Measurements from ENCODE around the gene EN1. TPM values are rescaled to one million over a fixed set of nuclear protein-coding genes. Genes with fewer than 3 reads are reported as not detected.

The EN1 gene
- total RNA-seq, 1 donor from 2014 or later: not detected

DNA sequence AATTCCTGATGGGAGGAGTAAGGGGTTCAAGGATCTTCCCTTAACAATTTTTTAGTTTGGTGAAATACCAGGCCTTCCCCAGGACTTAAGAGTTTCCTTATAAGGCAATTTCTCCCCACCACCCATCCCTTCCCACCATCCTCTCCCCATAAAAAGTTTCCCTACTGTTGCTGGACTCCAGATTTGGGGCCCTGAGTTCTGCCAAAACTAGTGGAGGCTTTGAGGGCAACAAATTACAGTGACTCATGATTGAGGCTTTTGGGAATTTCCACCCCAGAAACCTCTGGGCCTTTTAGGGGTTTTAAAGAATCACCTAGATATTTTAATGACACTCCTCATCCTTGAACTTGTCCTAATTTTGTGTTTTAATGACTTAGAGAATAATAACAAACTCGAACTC, 14.3 kb upstream of the EN1 start:
- intact Hi-C loops (cut with micrococcal nuclease): no loop called here
- Mint-ChIP-seq H3K36me3 (ENCODE audit: low read depth) (peaks cover 3% of the 10 kb centered on the region), H3K4me1 (ENCODE audit: low read depth) (peaks cover 4% of the 10 kb centered on the region), H3K4me3 (ENCODE audit: low read depth) (no peak overlapping the region), H3K27ac (no peak overlapping the region), H3K9me3 (no peaks in the 10 kb centered on the region), H3K27me3 (ENCODE audit: low read depth) (peaks cover 55% of the 10 kb centered on the region)
- DNase-seq (ENCODE audit: low spot score): no peak

DNA sequence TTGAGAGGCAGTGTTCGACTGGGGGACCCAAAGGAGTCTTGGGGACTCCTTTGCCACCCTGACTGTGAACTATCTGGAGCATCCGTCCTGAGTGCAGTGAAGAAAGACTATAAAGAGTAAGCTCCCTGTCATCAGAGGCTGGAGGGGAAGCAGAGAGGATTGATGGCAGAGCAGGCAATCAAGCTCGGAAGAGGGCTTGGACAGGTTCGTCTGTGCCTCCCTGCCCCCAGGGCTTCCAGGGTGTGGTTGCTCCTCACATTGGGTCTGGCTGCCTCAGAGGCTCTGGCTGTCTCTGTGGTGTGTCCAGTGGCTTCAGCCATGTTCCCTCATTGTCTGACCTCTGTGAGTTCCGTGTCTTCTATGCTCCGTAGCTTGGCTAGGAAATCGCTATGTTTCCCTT, 13.8 kb upstream of the EN1 start:
- intact Hi-C loops (cut with micrococcal nuclease): no loop called here

DNA sequence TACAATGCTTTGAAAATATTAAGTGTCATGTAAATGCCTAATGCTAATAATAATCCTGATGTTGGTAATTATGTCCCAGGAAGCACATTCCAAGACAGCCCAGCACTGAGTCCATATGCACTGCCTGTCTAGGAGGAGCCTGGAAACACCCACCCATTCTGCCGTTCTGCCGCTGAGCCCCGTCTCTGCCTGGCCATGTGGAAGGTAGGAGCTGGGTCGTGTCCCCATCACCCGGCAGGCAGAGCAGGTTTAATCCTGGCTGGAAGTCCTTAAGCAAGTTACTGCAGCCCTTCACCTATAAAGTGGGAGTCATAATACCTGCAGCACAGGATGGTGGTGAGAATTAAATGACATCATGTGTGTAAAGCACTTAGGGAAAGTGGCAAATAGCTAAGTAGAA, 13.1 kb upstream of the EN1 start:
- Mint-ChIP-seq H3K27me3 (ENCODE audit: low read depth) (peaks cover 65% of the 10 kb centered on the region), H3K9me3 (no peaks in the 10 kb centered on the region), H3K36me3 (ENCODE audit: low read depth) (peaks cover 3% of the 10 kb centered on the region), H3K27ac (no peak overlapping the region), H3K4me1 (ENCODE audit: low read depth) (peaks cover 4% of the 10 kb centered on the region), H3K4me3 (ENCODE audit: low read depth) (no peak overlapping the region)
- no peak for DNase-seq (ENCODE audit: low spot score)
- intact Hi-C loops (cut with micrococcal nuclease): no loop called here

More for the DNA sequence above, 13.8 kb upstream of the EN1 start:
- Mint-ChIP-seq H3K27ac (no peak overlapping the region), H3K36me3 (ENCODE audit: low read depth) (peaks cover 3% of the 10 kb centered on the region), H3K27me3 (ENCODE audit: low read depth) (peaks cover 59% of the 10 kb centered on the region), H3K4me3 (ENCODE audit: low read depth) (no peak overlapping the region), H3K4me1 (ENCODE audit: low read depth) (peaks cover 4% of the 10 kb centered on the region), H3K9me3 (no peaks in the 10 kb centered on the region)
- no peak for DNase-seq (ENCODE audit: low spot score)

DNA sequence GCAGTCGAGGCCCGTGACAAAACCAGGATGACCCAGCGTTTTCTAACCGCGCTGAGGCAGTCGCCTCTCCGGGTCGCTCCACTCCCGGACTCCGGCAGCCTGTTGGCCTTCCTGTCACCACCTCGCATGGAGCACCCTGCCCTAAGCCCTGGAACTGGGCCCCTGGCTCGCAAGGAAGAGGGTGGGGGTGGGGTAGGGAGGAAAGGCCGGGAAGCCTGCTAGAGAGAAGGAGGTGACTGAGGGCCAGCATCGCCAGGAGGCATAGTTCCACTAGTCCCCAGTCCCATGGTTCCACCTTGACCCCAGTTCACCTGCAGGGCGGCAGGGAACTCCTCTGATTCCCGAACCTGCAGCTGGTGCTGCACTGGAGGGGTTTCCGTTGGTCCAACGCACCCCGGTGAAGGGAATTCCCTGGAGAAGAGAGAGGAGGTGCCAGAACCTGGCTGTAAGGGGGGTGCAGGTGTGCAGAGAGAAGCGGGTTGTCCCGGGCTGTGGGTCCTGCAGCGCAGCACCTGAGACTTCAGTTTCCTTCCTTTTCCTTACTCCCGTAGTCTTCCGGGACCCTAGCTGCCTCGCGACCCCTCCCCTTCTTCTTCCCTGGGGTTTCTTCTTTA, 11.8 kb upstream of the EN1 start:
- H3K4me1 Mint-ChIP-seq (ENCODE audit: low read depth): peaks cover 4% of the 10 kb centered on the region

DNA sequence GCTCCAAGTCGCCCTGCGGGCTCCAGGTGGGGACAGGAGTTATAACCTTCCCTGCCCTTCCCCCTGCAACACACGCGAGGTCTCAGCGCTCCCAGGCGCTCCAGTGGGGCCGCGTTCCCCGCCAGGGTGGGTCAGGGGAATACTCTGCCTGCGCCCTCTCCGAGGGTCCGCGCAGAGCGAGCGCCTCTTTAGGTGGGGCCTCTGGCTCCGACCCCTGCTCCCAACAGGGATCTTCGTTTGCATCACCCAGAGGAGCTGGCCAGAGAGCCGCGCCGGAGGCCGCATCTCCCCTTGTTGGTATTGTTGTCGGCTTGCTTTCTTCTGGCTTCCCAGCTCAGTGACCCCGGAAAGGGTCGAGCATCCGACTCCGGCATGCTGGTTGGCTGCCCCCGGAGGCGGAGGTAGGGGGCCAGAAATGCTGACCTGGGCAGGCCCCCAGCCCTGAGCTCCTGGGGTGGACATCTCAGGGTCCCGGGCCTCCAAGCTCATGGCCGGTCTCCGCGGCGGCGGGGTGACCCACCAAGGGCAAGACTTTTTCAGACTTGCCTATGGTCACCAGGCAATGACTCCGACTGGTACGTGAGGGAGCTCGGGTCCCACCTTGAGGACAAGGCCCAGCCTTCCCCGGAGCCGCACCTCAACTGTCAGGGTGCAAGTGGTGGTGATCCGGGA, 11.2 kb upstream of the EN1 start:
- Mint-ChIP-seq H3K27ac (no peak overlapping the region), H3K9me3 (no peaks in the 10 kb centered on the region), H3K36me3 (ENCODE audit: low read depth) (peaks cover 3% of the 10 kb centered on the region), H3K27me3 (ENCODE audit: low read depth) (peaks cover 73% of the 10 kb centered on the region), H3K4me1 (ENCODE audit: low read depth) (peaks cover 4% of the 10 kb centered on the region), H3K4me3 (ENCODE audit: low read depth) (no peak overlapping the region)
- no peak for DNase-seq (ENCODE audit: low spot score)
- intact Hi-C loops (cut with micrococcal nuclease): loop anchor here (5.0 kb wide), 1 partner anchor 826 kb away; no protein-coding TSS in a partner anchor

More for the DNA sequence above, 11.8 kb upstream of the EN1 start:
- intact Hi-C loops (cut with micrococcal nuclease): loop anchor here (5.0 kb wide), 1 partner anchor 827 kb away; no protein-coding TSS in a partner anchor
- no peak for DNase-seq (ENCODE audit: low spot score)
- H3K27ac Mint-ChIP-seq: no peak overlapping the region
- no peaks in the 10 kb centered on the region for H3K9me3 Mint-ChIP-seq
- H3K36me3 Mint-ChIP-seq (ENCODE audit: low read depth): peaks cover 3% of the 10 kb centered on the region
- peaks cover 68% of the 10 kb centered on the region for H3K27me3 Mint-ChIP-seq (ENCODE audit: low read depth)
- H3K4me3 Mint-ChIP-seq (ENCODE audit: low read depth): no peak overlapping the region

DNA sequence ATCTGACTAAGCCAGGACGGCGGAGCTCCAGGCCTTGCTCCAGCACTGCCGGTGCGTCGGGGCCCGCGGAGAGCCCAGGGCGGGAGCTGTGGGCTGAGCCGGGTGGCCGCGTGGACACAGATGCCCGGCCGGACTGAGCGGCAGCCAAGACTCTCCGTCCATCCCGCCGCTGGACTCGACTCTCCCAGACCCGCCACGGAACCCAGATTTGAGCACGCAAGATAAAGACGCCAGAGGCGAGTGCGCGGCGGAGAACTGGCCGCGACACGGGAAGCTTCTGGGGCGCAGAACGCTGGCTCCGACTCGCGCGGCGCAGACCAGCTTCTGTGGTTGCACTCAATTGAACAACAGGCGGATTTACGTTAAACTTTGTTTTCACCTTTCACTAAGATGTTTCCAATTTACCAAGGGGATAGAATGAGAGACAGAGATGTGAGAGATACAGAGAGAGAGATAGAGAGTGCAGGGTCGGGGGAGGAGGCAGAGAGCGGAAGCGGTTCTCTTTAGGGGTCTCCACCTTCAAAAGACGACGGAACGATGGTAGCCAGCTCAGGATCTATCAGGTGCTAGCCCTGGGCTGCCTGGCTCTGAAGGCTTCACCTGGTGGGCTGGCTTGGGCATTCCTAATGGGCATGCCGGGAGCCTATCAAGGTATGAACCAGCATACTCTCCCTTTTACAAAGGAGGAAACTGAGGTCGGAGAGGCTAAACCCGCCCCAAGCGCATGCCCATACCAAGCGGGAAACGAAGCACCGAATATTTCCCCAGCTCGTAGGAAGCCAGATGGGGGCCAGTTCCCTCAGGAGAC, 10.4 kb upstream of the EN1 start:
- Mint-ChIP-seq H3K27ac (no peak overlapping the region), H3K4me3 (ENCODE audit: low read depth) (no peak overlapping the region), H3K9me3 (no peaks in the 10 kb centered on the region)

DNA sequence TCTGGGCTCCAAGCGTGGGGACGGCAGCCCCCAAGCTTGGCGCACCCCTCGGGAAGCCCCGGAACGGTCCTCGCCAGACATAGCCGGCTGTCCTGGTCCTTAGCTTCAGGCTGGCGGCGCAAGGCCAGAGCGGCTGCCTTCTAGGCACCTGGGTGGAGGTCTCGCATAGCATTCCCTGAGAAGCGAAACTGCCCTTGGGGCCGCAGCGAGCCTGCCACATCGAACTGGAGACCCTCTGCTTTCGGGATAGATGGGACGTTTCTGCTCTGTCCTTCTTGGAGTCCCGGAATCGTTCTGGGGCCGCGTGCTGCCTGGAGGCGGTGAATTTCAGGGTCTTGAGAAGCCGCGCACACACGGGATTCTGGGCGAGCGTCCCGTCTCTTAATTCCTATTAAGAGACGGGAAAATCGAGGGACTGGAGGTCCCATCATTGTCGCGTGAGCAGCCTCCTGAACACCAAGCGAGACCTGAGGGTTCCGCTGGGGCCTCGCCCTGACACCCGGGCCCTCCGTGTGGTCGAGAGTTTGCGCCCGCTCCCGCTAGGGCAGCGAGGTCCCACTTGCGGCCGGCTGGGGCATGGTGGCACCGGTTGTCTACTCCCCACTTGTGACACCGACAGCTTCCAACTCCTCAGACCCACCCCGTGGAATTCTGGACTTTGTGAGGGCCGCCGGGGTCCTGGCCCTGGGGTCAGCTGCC, 9.7 kb upstream of the EN1 start:
- Mint-ChIP-seq H3K27ac (no peak overlapping the region), H3K4me1 (ENCODE audit: low read depth) (peaks cover 4% of the 10 kb centered on the region), H3K4me3 (ENCODE audit: low read depth) (no peak overlapping the region), H3K36me3 (ENCODE audit: low read depth) (peaks cover 3% of the 10 kb centered on the region), H3K27me3 (ENCODE audit: low read depth) (peaks cover 81% of the 10 kb centered on the region), H3K9me3 (no peaks in the 10 kb centered on the region)
- intact Hi-C loops (cut with micrococcal nuclease): loop anchor here (5.0 kb wide), 1 partner anchor 825 kb away; no protein-coding TSS in a partner anchor
- no peak for DNase-seq (ENCODE audit: low spot score)

More for the DNA sequence above, 10.4 kb upstream of the EN1 start:
- intact Hi-C loops (cut with micrococcal nuclease): loop anchor here (5.0 kb wide), 1 partner anchor 826 kb away; no protein-coding TSS in a partner anchor
- Mint-ChIP-seq H3K4me1 (ENCODE audit: low read depth) (peaks cover 4% of the 10 kb centered on the region), H3K36me3 (ENCODE audit: low read depth) (peaks cover 3% of the 10 kb centered on the region), H3K27me3 (ENCODE audit: low read depth) (peaks cover 78% of the 10 kb centered on the region)
- DNase-seq (ENCODE audit: low spot score): no peak

DNA sequence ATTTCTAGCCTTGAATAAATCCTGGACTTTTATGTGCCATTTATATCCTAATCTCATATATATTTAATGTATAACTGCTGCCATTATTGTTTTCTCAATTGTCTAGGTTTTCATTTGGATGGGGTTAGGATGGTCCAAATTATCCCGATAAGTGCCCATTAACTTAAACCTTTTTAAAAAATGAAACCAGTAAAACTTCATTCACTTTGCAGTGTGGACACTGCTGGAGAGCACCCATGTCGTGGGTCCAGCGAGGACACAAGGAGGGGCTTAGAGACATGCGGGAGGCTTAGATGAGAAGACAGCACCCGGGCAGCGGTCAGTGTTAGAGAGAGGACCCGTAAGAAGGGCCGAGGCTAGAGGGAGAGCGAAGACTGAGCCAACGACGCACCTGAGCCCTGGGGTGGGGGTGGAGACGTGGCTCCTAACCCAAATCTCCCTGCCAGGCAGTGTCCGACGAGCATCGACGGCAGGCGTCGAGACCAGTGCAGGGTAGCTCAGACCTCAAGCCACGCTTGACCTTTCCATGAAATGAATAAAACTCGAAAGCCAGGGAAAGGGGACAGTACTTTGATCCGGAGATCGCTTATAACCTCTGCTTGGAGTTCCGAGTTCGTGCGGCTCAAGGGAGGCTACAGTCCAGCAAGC, 9.0 kb upstream of the EN1 start:
- H3K27me3 Mint-ChIP-seq (ENCODE audit: low read depth): peaks cover 81% of the 10 kb centered on the region
- intact Hi-C loops (cut with micrococcal nuclease): loop anchor here (5.0 kb wide), 1 partner anchor 824 kb away; no protein-coding TSS in a partner anchor
- H3K36me3 Mint-ChIP-seq (ENCODE audit: low read depth): peaks cover 3% of the 10 kb centered on the region
- H3K4me3 Mint-ChIP-seq (ENCODE audit: low read depth): no peak overlapping the region
- H3K27ac Mint-ChIP-seq: no peak overlapping the region
- peaks cover 2% of the 10 kb centered on the region for H3K4me1 Mint-ChIP-seq (ENCODE audit: low read depth)
- DNase-seq (ENCODE audit: low spot score): no peak
- no peaks in the 10 kb centered on the region for H3K9me3 Mint-ChIP-seq

DNA sequence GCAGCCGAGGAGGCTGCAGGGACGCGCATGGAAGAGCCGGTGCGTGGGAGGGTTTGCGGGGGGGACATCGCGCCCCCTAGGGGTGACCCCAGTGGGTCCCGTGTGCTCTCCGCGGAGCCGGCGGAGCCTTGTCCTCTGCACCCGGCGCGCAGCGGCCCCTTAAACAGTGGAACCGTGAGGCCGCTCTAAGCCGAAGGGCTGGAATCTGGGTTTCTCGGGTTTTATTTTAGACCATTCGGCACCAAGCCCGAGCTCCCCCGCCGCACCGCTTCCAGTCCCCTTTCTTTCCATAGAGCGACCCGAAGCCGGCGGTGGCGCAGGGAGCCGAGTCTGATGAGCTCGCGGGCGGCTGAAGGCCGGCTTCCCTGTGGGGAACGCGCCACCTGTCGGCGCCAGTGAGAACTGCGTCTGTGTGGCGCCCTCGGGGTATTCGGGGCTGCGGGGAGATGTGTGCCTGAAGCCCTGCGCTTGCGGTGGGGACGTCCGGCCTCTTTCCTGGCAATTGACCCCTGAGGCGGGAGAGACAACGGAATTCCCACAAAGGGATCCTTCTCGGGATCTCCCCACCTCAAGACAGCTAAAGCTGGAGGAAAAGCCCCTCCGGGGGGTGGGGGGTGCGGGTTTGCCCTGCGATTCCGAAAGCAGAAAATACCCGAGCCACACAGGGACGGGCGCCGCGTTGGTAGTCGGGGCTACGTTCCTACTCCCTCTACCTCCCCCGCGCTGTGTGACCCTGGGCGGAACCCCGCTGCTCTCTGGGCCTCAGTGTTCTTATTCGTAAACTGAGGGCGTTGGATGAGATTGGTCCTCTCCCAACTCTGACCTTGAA, 8.2 kb upstream of the EN1 start:
- peak; percentile 76 for DNase-seq (ENCODE audit: low spot score)
- Mint-ChIP-seq H3K9me3 (no peaks in the 10 kb centered on the region), H3K27me3 (ENCODE audit: low read depth) (peaks cover 81% of the 10 kb centered on the region), H3K27ac (no peak overlapping the region), H3K4me3 (ENCODE audit: low read depth) (peak overlapping the region; percentile 33), H3K4me1 (ENCODE audit: low read depth) (peaks cover 2% of the 10 kb centered on the region), H3K36me3 (ENCODE audit: low read depth) (peaks cover 3% of the 10 kb centered on the region)
- intact Hi-C loops (cut with micrococcal nuclease): loop anchor here (1.0 to 5.0 kb wide), 2 partner anchors 633 to 823 kb away; no protein-coding TSS in a partner anchor

DNA sequence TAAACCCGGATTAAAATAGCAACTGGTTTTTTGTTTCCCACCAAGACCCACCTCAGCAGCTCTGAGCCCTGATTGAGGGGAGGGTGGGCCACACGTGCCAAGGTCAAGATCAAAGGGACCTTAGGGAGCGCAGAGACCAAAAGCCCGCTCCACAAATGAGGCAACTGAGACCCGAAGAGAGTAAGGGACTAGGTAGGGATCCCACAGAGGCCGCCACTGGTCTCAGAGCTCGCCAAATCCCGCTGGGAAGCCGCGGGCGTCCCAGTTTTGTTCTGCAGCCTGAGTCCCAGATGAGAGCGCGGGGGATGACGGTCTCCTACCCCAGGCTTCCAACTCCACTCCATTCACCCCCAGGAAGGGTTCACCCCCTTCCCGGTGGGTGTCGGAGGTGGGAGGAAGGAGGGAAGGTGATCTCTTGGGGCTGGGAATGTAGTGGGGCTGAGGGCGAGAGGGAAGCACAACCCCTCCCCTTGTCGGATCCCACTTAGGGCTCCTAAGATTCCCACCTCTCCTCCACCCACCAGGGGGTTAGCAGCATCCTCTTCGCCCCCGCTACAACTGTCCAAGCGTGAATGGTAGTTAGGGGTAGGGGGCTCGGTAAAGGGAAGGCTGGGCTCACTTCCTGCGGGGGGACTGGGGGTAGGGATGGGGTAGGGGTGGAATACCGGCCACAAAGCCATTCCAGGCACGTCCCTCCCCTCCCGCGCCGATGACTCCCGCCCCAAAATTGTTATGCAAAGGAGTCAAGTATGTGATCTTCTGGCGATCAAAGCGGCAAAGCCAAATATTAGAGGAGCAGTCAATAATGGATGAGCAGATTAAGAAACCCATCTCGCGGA, 7.3 kb upstream of the EN1 start:
- DNase-seq (ENCODE audit: low spot score): no peak
- no peak overlapping the region for H3K27ac Mint-ChIP-seq
- no peak overlapping the region for H3K4me3 Mint-ChIP-seq (ENCODE audit: low read depth)
- intact Hi-C loops (cut with micrococcal nuclease): loop anchor here (1.0 to 5.0 kb wide), 2 partner anchors 632 to 822 kb away; no protein-coding TSS in a partner anchor
- peaks cover 82% of the 10 kb centered on the region for H3K27me3 Mint-ChIP-seq (ENCODE audit: low read depth)
- peaks cover 2% of the 10 kb centered on the region for H3K4me1 Mint-ChIP-seq (ENCODE audit: low read depth)
- peaks cover 5% of the 10 kb centered on the region for H3K36me3 Mint-ChIP-seq (ENCODE audit: low read depth)
- H3K9me3 Mint-ChIP-seq: no peaks in the 10 kb centered on the region

Measured in activated T-helper 2 cell treated with anti-CD3 and anti-CD28 coated beads, Interferon-gamma antibody, Interleukin-2, Interleukin-4, amounts not matched to agents 10 μg/mL and 5 μg/mL and 100 μg/mL, durations not matched to agents 14 hours and 24 hours and 36 hours (primary cell).